GM19328 (cell line): ENCODE data around the gene DPY19L1.
"Not testable (repeated sequence)": the region's sequence is repeated elsewhere in the genome, so short reads cannot be mapped to it uniquely, and the experiment has no call there.

ENCODE experiments used
- ATAC-seq: cut with Tn5 transposase; IDR thresholded peaks from one replicate; pipeline ENCODE4 v1.9.1; 2021; ENCODE audit warnings: mild to moderate bottlenecking, moderate library complexity; ENCODE audit not compliant: unreplicated experiment

Gene DPY19L1

DNA sequence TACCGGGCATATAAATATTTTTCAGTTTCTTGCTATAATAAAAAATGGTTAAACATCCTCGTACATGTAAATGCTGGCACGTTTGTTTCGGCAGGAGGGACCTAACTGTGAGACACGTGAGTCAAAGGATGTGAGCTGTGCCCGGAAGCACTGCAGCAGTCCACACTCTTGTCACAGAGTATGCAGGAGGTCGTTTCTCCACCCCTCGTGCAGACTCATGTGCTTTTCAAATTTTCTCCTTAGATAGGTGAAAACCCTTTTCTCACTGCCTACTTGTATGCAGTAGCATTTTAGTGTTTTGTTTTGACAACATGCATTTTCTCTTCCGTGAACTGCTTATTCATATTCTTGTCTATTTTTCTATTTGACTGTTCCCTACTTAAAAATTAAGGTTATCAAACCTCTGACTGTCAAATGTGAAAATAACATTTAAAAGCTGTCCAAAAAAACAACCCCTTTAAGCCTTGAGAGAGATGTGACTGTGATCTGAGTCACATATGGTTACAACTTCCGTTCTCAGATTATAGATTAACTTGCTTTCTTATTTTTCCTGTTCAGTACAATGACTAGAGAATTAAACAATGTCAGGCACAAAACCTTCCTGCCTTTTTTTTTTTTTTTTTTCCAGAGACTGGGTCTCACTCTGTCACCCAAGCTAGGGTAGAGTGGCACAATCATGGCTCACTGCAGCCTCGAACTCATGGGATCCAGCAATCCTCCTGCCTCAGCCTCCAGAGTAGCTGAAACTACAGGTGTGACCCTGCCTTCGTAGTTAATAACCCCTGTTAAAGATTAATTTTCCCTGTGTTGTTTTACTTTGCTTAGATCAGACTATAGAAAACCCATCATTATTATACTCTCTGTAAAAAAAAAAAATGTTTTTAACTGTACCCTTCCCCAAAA, 45.1 kb downstream of the DPY19L1 start:
- ATAC-seq = peak; percentile 53

DNA sequence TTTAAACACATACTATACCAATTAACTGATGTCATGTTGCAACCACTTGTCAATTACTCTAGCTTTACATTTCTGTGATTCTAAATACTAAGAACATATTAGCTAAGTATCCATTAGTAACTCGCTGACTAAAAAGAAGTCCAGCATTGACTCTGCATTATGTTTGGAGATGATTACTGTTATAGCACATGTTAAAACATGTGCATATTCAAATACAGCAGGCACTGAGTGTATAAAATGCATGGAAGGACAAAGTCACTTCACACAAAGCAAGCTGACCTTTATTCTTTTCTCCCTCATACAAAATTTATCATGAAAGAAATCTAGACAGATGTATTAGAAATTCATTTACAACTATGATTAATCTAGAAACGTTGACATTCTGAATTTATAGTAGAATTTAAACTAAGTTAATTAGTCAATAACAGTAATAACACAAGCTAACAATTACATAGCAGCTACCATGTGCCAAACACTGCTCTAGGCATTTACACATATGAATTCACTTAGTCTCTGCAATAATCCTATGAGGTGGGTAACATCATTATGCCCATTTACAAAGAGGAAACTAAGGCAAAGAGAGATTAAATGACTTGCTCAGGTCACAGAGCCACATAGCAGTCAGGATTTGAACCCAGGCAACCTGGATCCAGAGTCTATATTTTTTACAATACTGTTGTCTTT, 48.7 kb downstream of the DPY19L1 start:
- ATAC-seq = not testable (repeated sequence)

DNA sequence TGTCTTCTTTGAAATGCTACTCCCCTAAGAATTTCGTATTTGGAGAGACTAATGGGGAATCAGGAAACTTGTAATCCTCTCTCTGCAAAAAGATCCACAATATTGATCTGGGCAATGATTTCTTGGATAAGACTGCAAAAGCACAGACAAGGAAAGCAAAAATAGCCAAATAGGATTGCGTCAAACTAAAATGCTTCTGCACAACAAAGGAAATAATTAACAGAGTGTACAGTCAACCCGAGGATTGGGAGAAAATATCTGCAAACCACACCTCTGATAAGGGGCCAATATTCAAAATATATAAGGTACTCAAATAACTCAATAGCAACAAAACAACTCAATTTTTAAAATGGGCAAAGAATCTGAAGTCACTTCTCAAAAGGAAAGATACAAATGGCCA, 52.1 kb downstream of the DPY19L1 start:
- not testable (repeated sequence) for ATAC-seq

DNA sequence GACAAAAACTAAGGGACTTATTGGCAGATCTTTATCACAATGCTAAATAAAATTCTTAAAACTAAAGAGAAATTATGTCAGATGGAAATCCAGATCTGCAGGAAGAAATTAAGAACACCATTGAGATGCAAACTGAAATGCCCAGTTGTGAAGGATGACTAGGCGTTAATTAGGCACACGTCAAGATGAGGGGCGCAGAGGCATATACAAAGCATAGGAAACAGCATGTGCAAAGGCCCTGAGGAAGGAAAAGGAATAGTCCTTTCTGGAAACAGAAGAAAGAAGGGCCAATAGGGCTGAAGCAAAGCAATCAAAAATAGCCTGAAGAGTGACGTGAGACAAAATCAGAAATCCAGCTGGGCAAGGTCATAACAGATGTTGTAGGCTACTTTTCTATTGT, 53.1 kb downstream of the DPY19L1 start:
- not testable (repeated sequence) for ATAC-seq

DNA sequence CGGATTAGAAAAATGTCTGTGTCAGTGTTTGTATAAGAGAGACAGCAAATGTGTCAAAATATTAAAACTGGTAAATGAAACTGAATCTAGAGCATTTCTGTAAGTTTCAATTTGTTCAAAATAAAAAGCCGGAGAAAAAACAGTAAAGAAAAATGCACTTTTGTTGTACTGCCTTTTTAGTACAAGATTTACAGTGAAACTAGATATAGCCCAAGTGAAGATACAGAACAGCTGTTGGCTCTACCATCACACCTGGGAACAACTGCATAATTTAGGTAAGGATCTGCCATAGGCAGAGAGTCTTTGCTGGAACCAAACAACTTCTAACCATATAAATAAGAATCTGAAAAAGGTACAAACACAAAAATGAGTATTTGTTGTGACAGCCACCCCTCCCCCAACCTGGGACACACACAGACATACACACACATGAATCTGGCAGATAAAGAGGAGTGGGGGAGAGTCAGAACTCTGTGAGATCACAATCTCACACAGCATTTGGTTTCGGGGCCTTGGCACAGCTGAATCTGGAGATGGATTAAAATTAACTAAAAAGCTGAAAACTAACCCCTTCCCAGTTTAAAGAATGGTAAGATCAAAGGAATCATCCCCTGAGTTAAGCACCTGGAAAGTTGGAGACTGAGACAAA, 54.8 kb downstream of the DPY19L1 start:
- ATAC-seq = no peak

DNA sequence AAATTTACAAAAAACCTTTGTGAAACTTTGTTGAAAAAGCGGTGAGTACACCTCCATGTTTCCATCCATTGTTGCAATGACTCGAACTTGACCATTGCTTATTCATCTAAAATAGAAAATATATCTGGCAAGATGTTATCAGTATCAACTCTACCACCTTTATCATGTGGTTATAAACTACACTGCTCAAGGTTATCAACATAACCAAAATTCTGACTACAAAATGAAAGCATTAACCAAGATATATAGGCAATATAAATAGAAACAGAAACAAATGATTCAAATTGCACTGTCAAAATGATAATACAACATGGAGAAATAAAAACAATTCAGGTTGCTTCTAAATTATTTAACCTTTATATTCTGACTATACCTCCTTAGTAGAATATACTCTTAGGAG, 58.2 kb downstream of the DPY19L1 start:
- ATAC-seq = not testable (repeated sequence)

DNA sequence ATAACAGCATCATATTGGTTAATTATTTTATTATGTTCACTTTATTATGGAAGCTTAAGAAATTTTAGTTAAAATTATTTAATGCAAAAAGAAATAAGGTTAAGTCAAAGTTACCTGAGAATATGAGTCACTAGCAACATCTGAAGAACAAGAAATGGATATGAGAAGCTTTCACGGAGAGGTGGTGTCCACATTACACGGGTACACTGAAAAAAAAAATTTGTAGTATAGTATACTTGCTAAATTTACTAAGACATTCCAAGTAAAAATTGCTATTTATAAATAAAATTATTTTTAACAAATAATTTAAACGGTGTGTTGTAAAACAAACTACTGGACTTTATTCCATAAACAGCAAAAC, 63.9 kb downstream of the DPY19L1 start:
- no peak for ATAC-seq

DNA sequence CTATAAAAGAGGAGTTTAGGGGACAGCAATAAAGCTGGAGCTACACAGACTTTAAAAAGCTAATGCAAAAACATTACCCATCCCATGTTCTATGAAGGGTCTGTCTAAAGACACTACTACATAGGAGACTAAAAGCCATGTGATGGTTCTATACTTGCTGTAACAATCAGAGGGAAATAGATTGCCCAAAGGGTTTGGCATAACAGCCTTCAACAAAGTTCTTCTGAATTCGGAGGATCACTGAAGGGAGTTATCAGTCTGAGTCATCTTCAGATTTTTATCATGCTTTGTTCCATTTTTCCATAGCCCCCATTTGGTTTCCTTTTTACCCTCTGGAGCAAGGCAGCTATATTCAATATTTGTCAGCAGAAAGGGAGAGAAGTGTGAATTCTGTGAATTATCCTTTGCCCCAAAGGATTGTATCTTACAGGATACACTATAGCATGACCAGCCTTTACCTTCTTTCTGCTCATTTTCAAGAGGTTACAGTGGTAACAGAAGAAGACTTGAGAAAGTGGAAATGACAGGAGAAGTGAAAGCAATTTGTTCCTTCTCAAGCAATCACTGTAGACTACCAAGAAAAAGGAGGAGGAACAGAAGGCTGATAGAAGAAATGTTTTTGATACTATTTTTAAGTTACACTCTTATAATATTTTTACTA, 64.4 kb downstream of the DPY19L1 start:
- ATAC-seq = peak; percentile 60

DNA sequence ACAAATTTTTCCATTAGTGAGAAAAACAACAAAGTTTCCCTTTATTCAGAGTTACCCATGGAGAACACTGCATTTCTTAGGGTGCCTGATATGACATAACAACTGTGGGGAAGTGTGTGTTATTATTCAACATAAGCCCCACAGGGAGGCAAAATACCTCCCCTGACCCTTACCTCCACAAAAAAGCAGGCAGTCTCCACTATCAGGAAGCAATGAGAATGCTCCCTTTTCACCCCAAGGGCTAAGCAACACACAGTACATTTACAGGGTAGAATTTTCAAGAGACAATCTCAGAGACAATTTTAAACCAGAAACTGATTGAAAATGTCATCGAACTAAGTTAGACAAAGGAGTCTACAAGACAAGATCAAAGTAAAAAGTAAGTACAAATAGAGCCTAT, 69.5 kb downstream of the DPY19L1 start:
- ATAC-seq = not testable (repeated sequence)

DNA sequence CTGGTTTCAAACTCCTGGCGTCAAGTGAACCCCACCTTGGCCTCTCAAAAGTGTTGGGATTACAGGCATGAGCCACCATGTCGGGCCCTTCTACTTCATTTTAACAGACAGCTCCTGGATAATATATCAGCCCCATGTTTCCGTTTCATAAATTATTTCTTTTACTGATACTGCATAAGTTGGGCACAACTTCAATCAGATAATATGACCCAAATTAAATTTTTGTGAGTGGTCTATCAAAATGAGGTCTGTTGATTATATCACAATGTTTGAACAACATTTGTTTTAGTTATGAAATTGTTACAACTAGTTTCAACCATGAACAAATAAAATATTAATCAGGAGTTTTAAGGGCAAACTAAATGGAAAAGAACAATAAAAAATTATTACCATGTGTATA, 70.8 kb downstream of the DPY19L1 start:
- ATAC-seq = not testable (repeated sequence)

DNA sequence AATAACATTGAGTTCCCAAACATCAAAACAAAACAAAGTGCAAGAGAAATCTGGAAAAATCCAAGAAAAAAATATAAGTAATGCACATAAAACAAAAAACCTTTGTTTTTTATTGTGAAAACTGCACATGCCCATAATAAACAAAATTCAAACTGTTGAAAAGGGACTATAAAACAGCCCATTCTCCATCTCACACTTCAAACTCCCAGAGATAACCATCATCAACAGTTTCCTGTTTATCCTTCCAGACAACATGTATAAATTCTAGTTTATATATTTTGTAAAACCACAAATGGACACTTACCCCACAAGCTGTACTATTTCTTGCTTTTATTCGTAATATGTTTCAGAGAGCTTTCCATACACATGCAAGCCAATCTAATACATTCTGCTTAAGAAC, 79.3 kb downstream of the DPY19L1 start:
- ATAC-seq = no peak

DNA sequence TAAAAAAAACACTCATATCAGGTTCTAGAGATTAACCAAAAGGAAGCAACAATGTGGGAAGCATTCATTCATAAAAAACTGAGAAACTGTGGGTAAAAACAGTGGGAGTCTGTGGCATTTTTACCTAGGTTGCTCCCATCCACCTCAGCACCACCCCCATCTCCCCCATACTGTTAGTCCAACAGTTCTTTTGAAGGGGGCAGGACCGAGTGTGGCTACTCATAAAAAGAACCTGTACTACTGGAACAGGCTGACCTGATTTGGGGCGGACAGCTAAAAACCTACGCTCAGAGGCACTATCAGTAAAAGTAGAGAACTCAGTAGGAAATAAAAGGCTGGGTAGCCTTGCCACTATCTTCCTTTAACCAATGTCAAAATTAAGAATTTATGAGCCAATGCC, 84.5 kb downstream of the DPY19L1 start:
- ATAC-seq = no peak

DNA sequence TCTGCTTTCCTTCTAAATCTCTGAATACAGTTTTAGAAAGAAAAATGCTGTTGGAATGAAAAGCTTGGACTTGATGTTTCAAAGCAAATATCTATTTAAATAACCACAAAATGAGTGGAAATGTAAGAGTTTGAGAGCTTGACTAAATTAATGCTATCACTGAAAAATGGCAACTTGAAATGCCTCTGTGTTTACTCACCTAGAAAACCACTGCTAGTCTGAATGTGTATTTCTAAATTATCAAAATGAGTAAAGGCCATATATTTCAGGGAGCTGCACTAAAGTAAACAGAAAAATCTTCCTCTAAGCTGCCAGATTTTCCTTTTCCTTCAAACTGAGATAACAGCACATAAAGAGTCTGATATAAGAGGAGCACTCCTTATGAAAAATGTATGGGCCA, 87.9 kb downstream of the DPY19L1 start:
- no peak for ATAC-seq

DNA sequence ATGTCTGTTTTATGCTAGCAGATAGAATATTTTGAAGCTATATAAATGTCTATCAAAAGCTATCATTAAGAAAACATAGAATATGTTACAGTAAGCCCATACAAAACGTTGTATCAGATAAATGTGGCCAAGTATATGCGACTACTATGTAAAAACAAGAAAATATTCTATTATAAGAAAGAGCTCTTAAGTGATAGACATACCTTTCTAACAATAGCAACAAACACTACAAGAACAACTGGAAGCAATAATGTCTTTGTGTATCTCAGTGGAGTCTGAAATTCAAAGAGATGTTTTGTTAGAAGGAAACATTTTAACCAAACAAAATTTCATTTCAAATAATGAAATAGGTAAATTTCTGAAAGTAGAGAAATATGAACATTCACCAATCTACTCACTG, 89.9 kb downstream of the DPY19L1 start:
- not testable (repeated sequence) for ATAC-seq

DNA sequence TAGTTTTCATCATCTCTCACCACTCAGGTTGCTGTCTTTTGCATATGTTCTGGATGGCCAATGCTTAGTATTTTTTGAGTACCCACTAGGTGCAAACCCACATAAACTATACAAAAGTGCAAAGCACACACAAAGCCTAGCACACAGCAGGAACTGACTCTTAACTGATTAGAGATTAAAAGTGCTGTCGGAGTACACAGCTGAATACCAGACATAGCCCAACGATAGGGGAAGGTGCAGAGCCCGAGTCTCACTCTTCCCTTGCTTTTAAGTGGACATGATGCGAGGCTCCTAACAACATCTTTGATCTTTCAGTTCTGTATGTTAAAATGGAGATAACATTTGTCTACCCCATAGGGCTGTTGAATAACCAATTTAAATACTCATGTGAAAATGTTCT, 90.8 kb downstream of the DPY19L1 start:
- ATAC-seq = no peak

DNA sequence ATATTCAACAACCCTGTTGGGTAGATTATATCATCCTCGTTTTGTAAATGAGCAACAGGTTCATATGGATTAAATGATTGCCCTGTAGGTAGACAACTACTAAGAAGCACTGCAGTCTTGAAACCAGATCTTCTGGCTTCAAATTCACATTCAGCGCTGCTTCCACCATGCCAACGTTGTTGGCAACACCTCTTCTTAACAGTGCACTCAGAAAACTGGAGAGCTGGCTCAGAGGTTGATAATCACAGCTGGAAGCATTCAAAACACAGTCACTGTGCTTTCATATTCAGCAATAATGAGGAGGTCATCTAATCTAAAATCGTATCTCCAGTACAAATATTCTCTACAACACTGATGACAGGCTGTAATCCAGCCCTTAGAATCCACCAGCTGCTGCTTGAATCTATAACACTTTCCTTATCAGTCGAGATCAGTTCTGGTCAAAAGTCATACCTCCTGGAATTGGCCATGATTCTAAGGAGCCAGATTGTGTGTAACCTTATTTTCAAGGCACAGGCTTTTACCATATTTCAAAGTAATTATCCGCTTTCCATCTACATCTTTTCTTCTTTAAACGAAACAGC, 91.3 kb downstream of the DPY19L1 start:
- not testable (repeated sequence) for ATAC-seq

DNA sequence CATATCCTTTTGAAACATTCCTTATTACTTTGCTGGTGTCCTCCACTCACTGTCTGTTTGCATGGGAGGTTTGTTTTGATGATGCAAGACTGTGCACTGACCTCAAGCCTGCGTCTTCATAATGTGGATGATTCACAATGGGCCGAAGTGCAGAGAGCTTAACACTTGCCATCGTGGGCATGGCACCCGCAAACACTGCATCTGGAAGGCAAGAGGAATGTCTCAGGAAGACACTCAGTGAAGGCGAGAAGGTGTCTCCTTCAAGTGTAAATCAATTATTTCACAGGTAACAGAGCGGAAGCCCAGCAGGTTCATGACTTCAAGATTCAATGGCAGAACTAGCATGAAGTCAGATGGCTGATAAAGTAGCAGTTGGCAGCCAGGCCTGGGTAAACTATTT, 98.1 kb downstream of the DPY19L1 start:
- ATAC-seq = no peak

DNA sequence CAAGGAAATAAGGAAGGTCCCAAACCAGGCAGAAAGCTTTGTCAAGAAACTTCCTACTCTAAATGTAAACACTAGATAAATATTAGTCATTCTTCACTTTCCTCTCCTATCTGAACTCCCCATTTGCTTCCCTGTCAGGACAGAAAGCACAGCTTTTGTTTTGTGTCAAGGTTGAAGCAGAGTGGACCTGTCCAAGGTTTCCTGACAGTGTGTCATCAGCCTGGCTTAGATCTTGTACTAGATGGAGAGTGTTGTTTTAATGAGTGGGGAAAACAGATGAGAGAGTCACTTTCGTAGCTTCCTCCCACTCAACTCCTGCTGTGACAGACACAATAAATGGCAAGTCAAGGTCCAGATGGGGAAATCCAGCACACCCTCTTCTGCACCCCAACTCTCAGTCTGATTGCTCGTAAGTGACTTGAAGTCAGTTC, 101.5 kb downstream of the DPY19L1 start:
- ATAC-seq = not testable (repeated sequence)

DNA sequence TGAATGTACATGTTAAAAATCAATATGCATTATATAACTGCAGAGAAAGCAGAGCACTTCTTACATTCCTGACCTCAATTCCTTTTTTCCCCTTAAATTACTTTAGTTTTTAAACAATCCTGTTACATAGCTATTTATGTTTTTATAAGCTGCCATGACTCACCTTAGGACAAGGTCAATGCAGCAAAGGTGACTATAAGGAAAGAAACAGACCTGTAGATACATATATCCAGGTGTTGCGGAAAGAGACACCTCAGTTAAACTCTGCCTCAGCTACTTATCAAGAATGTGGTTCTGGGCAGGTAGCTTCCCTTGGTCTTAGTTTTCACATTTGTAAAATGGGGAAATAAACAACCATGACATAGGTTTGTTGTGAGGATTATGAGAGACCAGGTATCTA, 105.5 kb downstream of the DPY19L1 start:
- no peak for ATAC-seq

DNA sequence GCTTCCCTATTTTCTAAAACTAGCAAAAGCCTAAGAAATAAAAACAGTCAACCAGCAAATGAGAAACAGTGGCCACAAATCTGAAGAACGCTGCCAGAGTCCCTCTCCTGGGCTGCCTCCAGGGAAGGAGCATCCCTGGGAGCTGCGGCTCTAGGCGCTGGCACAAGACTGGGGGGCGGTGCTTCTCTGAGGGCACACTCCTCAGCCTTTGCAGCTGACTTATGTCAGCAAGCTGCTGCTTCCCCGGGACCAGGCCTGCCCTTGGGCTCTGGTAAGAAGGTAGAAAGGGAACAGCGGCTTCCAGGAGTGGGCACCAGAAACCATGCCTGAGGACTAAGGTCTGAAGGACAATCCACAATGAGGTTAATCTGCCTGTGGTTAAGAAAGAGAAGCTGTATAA, 107.5 kb downstream of the DPY19L1 start:
- ATAC-seq = not testable (repeated sequence)

DNA sequence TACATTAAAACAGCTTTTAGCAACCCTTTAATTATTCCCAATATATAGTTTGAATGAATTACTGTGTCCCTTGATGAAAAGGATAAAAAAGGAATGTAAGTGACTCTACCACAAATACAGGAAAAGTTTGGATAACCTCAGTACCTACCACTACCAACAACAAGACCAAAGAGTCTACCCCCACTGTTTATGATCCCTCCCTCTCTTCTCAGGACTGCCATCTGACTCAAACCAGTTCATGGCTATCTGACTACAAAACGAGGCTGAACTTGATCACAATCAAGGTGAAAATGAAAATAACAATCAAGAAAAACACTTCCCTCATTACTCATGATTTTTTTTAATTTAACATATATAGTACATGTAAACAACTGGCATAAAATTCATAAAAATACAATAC, 108.7 kb downstream of the DPY19L1 start:
- ATAC-seq = no peak
